ENCODE results near the gene CADM1.
A peak's percentile ranks its signal among the peaks of the same experiment; 100 is the strongest.

CADM1 gene

GRCh38 chr11:115269191-115269950 is 234.8 kb downstream of the CADM1 start:
- DNase-seq, result no peak

- DNase-seq, result no peak
Observed at GRCh38 chr11:115267871-115268270, 236.3 kb downstream of the CADM1 start.

- DNase-seq, result no peak
Observed at GRCh38 chr11:115267238-115267781, 236.9 kb downstream of the CADM1 start.

- no peak for DNase-seq
Observed at GRCh38 chr11:115266066-115266639, 238.1 kb downstream of the CADM1 start.

- DNase-seq, result no peak
Observed at GRCh38 chr11:115263799-115264656, 240.2 kb downstream of the CADM1 start.

GRCh38 chr11:115258216-115258615 is 246.0 kb downstream of the CADM1 start:
- DNase-seq, result no peak

GRCh38 chr11:115257678-115258077 is 246.5 kb downstream of the CADM1 start:
- DNase-seq, result no peak

- no peak for DNase-seq
Observed at GRCh38 chr11:115257270-115257669, 246.9 kb downstream of the CADM1 start.

GRCh38 chr11:115256397-115257197 is 247.6 kb downstream of the CADM1 start:
- DNase-seq, result peak; percentile 11

- DNase-seq, result no peak
Observed at GRCh38 chr11:115255006-115255762, 249.0 kb downstream of the CADM1 start.

- DNase-seq, result no peak
Observed at GRCh38 chr11:115251126-115251525, 253.1 kb downstream of the CADM1 start.

- no peak for DNase-seq
Observed at GRCh38 chr11:115249061-115249578, 255.1 kb downstream of the CADM1 start.

- DNase-seq, result no peak
Observed at GRCh38 chr11:115247953-115248352, 256.3 kb downstream of the CADM1 start.

- DNase-seq, result no peak
Observed at GRCh38 chr11:115247361-115247760, 256.9 kb downstream of the CADM1 start.

GRCh38 chr11:115244758-115245157 is 259.5 kb downstream of the CADM1 start:
- DNase-seq, result no peak

GRCh38 chr11:115244296-115244695 is 259.9 kb downstream of the CADM1 start:
- no peak for DNase-seq

GRCh38 chr11:115242982-115243381 is 261.2 kb downstream of the CADM1 start:
- DNase-seq, result no peak

GRCh38 chr11:115241899-115242298 is 262.3 kb downstream of the CADM1 start:
- no peak for DNase-seq

- no peak for DNase-seq
Observed at GRCh38 chr11:115238791-115239190, 265.4 kb downstream of the CADM1 start.

- no peak for DNase-seq
Observed at GRCh38 chr11:115238086-115238485, 266.1 kb downstream of the CADM1 start.

- DNase-seq, result no peak
Observed at GRCh38 chr11:115237578-115237977, 266.6 kb downstream of the CADM1 start.

- DNase-seq, result no peak
Observed at GRCh38 chr11:115234794-115235193, 269.4 kb downstream of the CADM1 start.
